ENCODE measurements around the gene ASTN2. TPM values are rescaled to one million over a fixed set of nuclear protein-coding genes. Genes with fewer than 3 reads are reported as not detected.

ASTN2 gene
- total RNA-seq, 2 donors from 2014 or later = 113 to 153 TPM

GRCh38 chr9:116663581-116663980 lies 751.3 kb downstream of the ASTN2 start:
- DNase-seq (ENCODE audit: low spot score) = no peak
- Histone ChIP-seq H3K4me3 (no peak overlapping the region), H3K36me3 (no peaks in the 10 kb centered on the region), H3K9me3 (no peaks in the 10 kb centered on the region), H3K27ac (peak overlapping the region in 1 of 2 donors; percentile 11), H3K27me3 (replicated peaks; ENCODE audit: insufficient read depth) (no peaks in the 10 kb centered on the region), H3K4me1 (replicated peaks) (no peaks in the 10 kb centered on the region)
- intact Hi-C loops (cut with DNase I) = no loop called here
- no peak for TF ChIP-seq POLR2AphosphoS5 (IDR thresholded peaks at IDR 0.05)
- TF ChIP-seq, protein P1, sequence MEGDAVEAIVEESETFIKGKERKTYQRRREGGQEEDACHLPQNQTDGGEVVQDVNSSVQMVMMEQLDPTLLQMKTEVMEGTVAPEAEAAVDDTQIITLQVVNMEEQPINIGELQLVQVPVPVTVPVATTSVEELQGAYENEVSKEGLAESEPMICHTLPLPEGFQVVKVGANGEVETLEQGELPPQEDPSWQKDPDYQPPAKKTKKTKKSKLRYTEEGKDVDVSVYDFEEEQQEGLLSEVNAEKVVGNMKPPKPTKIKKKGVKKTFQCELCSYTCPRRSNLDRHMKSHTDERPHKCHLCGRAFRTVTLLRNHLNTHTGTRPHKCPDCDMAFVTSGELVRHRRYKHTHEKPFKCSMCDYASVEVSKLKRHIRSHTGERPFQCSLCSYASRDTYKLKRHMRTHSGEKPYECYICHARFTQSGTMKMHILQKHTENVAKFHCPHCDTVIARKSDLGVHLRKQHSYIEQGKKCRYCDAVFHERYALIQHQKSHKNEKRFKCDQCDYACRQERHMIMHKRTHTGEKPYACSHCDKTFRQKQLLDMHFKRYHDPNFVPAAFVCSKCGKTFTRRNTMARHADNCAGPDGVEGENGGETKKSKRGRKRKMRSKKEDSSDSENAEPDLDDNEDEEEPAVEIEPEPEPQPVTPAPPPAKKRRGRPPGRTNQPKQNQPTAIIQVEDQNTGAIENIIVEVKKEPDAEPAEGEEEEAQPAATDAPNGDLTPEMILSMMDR (IDR thresholded peaks at IDR 0.05) = no peak
- 100% methylated on average over 1 of the region's 1 CpG for WGBS

GRCh38 chr9:116662646-116663310 lies 752.1 kb downstream of the ASTN2 start:
- TF ChIP-seq POLR2AphosphoS5 (IDR thresholded peaks at IDR 0.05) = no peak
- TF ChIP-seq POLR2A (IDR thresholded peaks at IDR 0.05) = no peak
- TF ChIP-seq, protein P1 (IDR thresholded peaks at IDR 0.05) = no peak
- Histone ChIP-seq H3K27me3 (replicated peaks; ENCODE audit: insufficient read depth) (no peaks in the 10 kb centered on the region), H3K4me3 (no peak overlapping the region), H3K36me3 (no peaks in the 10 kb centered on the region), H3K27ac (peak overlapping the region in 1 of 2 donors; percentile 11), H3K9me3 (no peaks in the 10 kb centered on the region), H3K4me1 (replicated peaks) (no peaks in the 10 kb centered on the region)
- no peak for DNase-seq (ENCODE audit: low spot score)
- 69% methylated on average over 6 of the region's 6 CpGs for WGBS
- intact Hi-C loops (cut with DNase I) = no loop called here

DNA sequence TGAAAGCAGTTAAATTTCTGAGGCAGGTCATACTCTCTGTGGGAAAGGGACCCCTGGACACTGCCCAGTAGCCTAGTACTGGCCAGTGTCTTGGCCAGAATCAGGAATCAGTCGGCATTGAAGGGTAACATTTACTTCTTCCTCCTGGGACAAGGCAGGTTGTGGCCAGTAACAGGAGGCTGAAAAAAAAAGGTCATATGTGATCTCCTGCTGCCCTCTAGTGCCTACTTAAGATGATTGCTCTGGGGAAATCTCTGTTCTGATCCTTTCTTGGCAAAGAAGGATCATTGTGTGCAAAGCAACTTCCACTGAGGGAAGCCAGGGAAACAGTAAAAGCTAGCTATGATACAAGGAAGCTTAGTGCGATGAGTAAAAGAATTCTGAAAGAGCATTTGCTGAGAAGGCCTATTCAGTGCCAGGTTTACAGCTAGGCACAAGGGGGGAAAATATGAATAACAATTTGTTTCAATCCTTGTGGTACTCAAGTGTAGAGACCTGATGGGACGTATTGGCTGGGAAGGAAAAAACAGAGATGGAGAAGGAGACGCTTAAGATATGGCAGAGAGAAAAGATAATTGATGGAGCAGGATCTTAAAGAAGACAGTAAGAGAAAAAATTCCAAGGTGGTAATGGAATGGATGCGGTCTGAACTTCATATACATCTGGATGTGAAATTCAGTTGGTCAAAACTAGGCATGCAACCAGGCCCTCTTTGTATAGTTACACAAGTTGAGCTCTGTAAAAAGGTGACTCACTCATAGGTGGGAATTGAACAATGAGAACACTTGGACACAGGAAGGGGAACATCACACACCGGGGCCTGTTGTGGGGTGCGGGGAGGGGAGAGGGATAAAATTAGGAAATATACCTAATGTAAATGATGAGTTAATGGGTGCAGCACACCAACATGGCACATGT lies 753.6 kb downstream of the ASTN2 start:
- Histone ChIP-seq H3K36me3 (no peaks in the 10 kb centered on the region), H3K27me3 (replicated peaks; ENCODE audit: insufficient read depth) (no peaks in the 10 kb centered on the region), H3K9me3 (no peaks in the 10 kb centered on the region), H3K4me1 (replicated peaks) (no peaks in the 10 kb centered on the region), H3K27ac (no peak overlapping the region), H3K4me3 (no peak overlapping the region)
- 56% methylated on average over 7 of the region's 7 CpGs for WGBS
- intact Hi-C loops (cut with DNase I) = loop anchor here (2.0 kb wide), 1 partner anchor 1068 kb away; no protein-coding TSS in a partner anchor
- DNase-seq (ENCODE audit: low spot score) = peak; percentile 12
- TF ChIP-seq, protein P1 (IDR thresholded peaks at IDR 0.05) = peak in 3 of 4 experiments; percentile 53 to 69 (median 67)
- TF ChIP-seq POLR2AphosphoS5 (IDR thresholded peaks at IDR 0.05) (peak; percentile 36), POLR2A (IDR thresholded peaks at IDR 0.05) (no peak)

DNA sequence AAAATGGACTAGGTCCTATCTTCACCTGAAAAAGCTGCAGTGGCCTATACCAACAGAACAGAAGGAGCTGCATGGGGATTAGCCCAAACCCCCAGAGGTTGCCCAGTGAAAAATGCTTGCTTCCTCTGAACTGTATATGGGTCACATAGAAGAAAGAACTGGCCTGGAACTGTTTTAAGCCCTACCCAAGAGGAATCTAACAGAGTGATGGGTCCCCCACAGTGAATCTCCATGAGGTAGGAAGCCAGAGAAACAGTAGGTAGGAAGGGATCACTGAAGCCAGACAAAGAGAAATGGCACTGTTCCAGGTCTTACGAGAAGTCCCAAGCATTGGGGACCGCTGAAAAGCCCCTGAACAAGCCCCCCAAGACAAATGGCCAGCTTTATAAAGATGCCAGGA lies 756.6 kb downstream of the ASTN2 start:
- DNase-seq (ENCODE audit: low spot score) = no peak
- no peak overlapping the region for H3K27ac ChIP-seq
- no peaks in the 10 kb centered on the region for H3K36me3 ChIP-seq
- intact Hi-C loops (cut with DNase I) = no loop called here
- TF ChIP-seq POLR2AphosphoS5 (IDR thresholded peaks at IDR 0.05) (no peak), POLR2A (IDR thresholded peaks at IDR 0.05) (no peak)
- TF ChIP-seq, protein P1 (IDR thresholded peaks at IDR 0.05) = no peak
- no peak overlapping the region for H3K4me3 ChIP-seq
- no peaks in the 10 kb centered on the region for H3K9me3 ChIP-seq
- no peaks in the 10 kb centered on the region for H3K4me1 ChIP-seq (replicated peaks)
- WGBS = 95% methylated on average over 2 of the region's 2 CpGs
- H3K27me3 ChIP-seq (replicated peaks; ENCODE audit: insufficient read depth) = no peaks in the 10 kb centered on the region

Measured in prostate gland (tissue), 2 donors.